GM18499 (cell line): ENCODE measurements around the gene MYO5B.
"Not testable (repeated sequence)": the region's sequence is repeated elsewhere in the genome, so short reads cannot be mapped to it uniquely, and the experiment has no call there.

Source experiments
- ATAC-seq: cut with Tn5 transposase; IDR thresholded peaks from one replicate; pipeline ENCODE4 v1.9.1; 2021; ENCODE audit warnings: moderate number of reproducible peaks; ENCODE audit not compliant: insufficient read depth, unreplicated experiment

Gene MYO5B

DNA sequence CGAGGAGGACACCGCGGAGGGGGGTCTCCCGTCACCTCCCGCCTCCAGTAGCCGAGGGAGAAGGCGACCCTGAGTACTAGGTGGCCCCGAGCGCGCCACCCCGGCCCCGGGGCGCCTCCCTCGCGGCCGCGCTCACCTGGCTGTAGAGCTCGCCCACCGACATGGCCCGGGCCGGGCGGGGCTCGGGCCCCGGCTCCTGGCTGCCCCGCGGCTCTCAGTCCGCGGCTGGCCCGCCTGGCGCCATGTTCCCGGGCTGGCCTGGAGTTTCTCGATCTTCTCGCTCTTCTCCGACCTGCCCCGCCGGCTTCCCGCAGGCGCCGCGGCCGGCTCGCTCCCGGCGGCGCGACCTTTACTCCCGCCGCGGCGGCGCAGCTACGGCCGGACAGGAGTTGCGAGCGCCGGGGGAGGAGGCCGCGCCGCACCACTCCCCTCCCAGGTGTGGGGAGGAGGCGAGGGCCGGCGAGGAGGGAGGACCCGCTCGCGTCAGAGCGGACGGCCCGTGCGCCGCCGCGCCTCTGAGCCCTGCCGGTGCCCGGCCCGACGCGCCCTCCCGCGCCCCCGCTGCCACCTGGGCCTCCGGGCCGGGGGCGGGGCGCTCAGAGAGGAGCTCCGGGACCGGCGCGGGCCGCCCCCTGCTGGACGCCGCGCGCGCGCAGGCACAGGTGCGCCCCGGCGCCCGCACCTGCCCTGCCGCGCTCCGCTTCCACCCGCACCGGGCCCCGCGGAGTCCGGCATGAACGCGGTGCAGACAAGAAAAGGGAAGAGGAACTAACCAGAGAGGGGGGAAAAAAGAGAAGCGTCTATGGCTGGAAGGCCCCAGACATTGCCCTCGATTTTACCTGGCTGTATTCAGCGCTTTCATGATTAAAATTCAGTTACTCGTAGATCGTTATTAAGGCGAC lies at the start of gene MYO5B:
Gene MYO5B, minus strand, starts transcription at position 517 of the 902 bp plus-strand sequence. Its CDS starts 354 bp downstream, at position 163.
- no peak for ATAC-seq

- ATAC-seq = not testable (repeated sequence)
These were observed 46.8 kb upstream of the MYO5B start for GRCh38 chr18:50241768-50242167.

DNA sequence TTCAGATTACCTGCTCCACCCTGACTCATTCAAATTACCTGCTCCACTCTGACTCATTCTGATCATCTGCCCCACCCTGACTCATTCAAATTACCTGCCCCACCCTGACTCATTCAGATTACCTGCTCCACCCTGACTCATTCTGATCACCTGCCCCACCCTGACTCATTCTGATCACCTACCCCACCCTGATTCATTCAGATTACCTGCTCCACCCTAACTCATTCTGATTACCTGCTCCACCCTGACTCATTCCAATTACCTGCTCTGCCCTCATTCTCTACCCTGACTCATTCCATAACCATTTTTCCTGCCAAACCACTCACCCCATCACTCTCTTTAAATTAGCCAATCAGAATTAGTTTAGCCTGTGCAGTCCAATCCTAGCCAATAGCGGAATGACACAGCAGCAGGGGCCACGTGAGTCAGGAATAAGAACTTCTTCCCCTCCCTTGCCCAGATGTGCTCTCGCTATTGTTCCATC lies 45.2 kb upstream of the MYO5B start:
- ATAC-seq = no peak

DNA sequence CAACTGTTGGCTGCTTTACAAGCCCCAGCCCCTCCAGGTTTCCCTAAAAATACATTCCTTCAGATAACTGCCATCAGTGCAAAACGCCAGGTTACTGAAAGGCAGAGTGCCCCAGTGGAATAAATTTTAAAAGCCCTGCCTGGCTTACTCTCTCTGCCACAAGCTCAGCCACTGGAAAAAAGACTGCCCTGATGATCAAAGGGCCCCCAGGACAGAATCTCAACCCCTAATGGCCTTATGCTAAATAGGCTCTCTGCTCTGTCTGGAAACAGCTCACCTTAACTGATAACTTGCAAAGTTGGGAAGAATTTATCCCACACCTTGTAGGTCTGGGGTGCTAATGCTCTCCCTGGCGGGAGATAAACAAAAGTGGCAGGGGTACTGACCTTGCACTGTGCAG lies 37.5 kb upstream of the MYO5B start:
- no peak for ATAC-seq

- no peak for ATAC-seq
These were observed 36.7 kb upstream of the MYO5B start for GRCh38 chr18:50231621-50232020.

DNA sequence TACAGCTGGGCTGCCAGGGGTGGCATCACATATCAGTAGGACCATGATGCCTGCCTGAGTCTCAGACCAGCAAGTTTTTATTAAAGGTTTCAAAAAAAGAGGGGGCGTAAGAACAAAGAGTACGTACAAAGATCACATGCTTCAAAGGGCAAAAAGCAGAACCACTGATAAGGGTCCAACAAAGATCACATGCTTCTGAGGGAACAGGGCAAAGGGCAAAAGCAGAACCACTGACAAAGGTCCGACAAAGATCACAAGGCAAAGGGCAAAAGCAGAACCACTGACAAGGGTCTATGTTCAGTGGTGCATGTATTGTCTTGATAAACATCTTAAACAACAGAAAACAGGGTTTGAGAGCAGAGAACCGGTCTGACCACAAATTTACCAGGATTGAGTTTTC lies 25.3 kb upstream of the MYO5B start:
- not testable (repeated sequence) for ATAC-seq

DNA sequence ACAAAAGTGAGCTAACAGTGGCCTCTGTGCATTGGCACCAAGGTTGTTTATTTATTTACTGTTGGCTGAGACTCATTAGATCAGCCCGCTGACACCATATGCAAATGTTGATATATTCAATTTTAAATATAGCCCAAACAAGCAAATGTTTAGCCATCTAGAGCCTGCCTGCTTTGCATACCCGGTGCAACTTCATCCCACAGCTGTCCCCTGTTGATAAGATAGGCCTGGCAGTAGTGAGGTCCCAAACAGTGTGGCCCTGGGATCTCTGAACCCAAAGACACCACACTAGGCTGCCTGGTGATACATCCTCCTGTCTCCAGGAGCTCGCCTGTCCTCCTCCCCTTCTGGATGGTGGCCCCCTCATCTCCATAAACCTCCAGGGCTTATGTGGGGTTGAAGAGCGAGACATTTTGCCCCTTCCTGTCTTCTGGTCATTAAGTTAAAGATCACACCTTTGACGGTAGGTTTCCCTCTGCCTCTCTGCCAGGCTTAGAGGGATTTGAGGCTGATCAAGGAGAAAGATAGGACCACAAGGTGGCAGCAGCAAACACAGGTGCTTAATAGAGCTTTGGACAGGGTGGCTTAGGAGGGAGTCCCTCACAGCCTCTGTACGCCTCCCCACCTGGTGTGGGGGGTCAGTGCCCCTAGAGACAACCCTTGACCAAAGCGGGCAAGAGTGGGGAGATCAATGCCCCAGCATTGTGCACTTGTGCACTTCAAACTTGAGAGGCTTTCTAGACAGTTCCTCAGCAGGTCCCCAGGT lies 23.7 kb upstream of the MYO5B start:
- ATAC-seq = no peak

DNA sequence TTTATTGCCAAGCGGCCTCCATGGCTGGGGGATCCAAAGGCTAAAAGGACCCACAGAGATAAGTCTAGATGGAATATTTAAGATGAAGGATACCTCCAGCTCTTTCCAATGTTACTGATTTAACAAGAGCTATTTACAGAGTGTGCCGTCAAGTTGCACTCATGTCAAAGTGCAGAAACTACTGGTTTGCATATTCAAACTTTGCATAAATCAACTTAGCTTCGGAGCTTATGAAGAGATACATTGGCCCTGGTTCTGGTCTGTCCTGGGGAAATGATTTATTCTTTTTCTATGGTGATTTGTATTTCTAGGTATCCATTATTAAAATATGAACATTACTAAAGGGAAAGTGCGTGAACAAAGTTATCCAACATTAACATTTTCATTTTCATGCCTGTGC lies 14.4 kb upstream of the MYO5B start:
- no peak for ATAC-seq

GRCh38 chr18:50207722-50208121 lies 12.8 kb upstream of the MYO5B start:
- ATAC-seq = no peak

DNA sequence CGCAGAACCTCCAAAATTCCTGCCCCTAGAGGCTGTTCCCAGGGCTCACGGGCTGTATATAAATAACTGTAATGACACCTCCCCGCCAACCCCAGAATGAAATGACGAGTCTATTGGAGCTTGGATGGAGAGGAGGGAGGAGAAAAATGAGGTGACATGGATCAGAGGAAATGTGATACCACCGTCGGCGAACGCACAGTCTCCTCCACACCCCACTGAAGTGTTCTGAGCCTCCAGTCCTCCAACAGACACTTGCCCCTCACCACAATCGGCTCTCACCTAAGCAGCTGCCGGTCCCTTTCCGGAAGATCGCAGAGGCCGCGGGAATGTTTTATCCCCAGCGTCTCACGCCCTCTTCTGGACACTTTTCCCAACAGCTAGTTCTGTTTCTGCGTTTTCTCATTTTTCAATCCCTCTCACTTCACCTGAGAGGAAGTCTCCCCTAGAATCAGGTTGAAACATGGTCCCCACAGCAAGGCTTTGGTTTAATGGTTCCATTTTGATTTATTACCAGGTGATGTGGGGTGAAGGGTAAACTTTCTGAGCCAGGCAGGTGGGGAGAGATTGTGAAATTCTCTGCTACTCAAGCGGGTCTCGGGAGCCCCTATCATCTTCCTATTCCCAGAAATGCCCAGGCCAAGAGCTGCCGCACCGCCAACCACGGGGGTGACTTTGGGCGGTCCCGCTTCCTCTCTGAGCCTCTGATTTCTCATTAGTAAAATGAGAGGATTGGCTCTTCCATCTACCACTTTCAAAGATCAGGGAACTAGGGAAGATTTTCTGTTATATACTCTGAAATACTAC lies 9.1 kb upstream of the MYO5B start:
- ATAC-seq = no peak

DNA sequence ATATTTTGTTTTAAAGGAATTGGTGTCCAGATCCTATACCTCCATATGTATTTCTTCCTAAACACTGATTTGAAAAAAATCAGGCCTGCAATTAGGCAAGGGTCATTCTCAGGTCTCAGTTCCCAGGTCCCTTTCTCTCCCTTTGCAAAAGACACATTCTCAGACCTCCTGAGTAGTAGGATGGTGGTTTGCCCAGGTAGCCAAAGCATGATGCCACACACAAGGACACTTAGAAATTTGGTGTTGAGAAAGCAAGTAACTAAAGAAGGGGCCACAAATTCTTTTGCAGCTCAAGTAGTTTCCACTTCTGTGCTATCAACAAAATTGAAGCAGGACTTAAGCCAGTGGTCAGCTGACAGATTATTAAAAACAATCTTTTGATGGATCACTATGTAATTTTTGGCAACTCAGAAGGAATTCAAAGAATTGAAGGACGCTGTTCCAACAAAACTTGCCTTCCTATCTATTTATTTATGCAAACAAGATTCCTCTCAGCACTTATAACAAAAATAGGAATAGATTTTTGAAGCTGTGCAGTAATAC lies 6.6 kb upstream of the MYO5B start:
- no peak for ATAC-seq

DNA sequence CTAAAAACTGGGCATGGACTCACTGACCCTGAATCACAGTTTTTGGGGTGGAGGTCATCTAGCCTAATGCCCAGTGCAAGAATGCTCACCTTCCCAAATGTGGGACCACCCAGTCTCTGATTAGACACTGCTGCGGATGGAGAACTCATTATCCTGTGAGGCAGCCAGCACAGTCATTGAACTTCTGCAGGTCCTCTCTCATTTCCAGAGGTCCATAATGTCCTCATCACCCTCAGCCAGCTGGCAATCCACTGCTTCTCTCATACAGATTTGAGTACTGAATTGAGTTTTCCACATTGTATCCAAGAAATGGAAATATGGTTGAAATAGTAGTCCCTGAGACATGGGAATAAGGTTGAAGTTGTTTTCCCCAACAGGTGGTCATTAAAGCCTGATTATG lies 5.0 kb upstream of the MYO5B start:
- ATAC-seq = no peak

DNA sequence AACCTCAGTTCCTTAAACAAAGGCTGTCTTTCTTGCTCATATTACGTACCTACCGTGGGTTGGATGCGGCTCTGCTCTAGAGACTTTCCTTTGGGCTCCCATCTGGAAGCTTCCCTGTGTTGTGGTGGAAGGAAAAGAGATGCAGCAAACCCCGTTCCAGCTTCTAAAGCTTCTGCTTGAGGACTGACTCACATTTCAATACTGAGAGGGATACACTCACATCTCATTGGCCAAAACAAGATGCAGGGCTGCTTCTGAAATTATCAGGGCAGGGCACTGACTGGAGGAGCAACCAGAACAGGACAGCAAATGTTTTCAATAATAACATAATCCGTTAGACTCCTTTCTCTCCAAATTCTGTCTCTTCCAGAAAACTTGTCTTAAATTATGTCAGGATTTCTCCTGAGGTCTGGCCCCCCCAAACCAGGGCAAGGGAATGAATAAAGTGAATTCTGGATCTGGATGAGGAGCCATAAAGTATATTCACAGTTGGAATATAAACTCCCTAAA lies 4.5 kb upstream of the MYO5B start:
- no peak for ATAC-seq

DNA sequence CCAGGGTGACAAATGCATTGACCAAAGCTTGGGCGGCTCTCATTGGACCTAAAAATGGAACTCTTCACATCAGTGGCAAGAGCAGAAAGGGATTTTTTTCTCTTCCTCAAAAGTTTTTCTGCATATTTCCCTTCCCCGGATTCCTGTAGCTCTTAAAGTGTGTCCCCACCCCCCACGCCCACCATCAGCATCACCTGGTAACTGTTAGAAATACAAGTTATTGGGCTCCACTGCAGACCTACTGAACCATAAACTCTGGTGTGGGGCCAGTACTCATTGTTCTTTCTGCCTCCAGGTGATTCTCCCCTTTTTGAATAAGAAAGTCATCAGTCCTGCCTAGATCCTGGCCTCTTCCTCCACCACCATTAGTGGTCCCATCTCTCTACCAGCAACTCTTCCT lies 1.3 kb upstream of the MYO5B start:
- no peak for ATAC-seq

GRCh38 chr18:50195689-50196088 lies 742 bp upstream of the MYO5B start:
- ATAC-seq = no peak

DNA sequence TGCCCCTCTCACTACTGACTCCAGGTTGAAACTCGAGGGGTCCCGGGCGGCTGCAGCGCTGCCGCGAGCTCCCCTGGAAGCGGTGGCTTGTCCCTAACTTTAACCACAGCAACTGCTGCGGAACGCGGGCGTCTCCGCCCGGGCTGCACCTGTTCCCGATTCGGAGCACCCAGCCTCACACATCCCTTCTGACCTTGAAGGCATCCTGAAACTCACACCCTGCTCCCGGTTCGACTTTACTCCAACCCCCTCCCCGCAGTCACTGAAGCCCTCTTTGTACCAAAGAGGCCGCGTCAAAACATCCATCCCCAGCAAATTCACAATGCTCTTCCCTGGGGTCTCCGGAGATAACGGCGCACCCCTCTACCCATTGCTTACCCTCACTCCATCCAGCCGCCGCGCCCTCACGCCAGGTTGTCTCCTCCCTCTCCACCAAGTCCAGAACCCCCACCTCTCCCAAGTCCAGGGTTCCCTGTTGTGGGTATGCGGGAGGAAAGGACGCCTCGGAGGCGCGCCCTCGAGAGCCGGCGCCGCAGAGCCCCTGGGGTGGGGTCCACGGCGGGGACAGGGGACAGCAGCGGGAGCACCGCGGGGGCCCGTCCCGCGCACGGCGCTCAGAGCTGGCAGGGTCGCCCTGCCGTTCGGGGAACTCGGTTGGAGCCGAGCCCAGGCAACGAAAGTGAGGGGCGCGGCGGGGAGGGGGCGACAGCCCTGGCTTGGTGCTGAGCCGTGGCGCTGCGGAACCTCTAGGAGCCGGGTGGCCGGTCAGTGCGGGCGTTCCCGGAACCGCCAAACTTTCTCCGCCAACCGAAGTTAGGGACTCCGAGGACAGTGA lies 934 bp downstream of the MYO5B start:
- ATAC-seq = no peak

GRCh38 chr18:50192995-50193795 lies 1.8 kb downstream of the MYO5B start:
- ATAC-seq = no peak

DNA sequence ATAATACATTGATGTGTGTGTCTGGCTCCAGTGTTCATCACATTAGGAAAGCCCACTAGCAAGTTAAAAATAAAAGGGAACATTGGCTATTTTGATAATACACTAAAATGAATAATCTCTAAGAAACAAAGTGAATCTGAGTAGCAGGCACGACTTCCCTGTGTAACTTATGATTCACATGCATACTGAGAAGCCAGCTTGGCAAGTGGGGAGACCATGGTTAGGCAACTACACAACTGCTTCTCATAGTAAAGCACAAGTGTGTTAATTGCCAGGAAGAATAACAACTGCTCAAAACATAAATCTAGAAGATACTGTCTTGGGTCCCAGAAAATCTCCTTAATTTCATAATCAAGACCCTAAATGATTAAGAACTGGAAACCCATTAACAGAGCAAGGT lies 4.0 kb downstream of the MYO5B start:
- no peak for ATAC-seq
